Neural cell (in vitro differentiated cells): Measurements from ENCODE around the gene GHRH. TPM values are rescaled to one million over a fixed set of nuclear protein-coding genes. Genes with fewer than 3 reads are reported as not detected.

Source experiments
- H2AFZ ChIP-seq: fragments of 200-600, 300-800 bp; sonication (generic), shearing (Covaris generic); 2 replicates; pipeline ENCODE4 v1.6.0; 2014; ENCODE audit warnings: low read depth, mild to moderate bottlenecking, antibody characterized with exemption, low read length, moderate library complexity
- H3F3A ChIP-seq: fragments of 200-600 bp; shearing (Covaris generic); 2 replicates; pipeline ENCODE4 v1.6.1; 2016; ENCODE audit warnings: mild to moderate bottlenecking, moderate library complexity, mixed read lengths, antibody characterized with exemption, low read length; ENCODE audit not compliant: insufficient read depth, poor library complexity, severe bottlenecking
- H3K27ac ChIP-seq: fragments of 200-600, 300-800 bp; sonication (generic), shearing (Covaris generic); 2 replicates; pipeline ENCODE4 v1.5.1; 2014; ENCODE audit warnings: mild to moderate bottlenecking, low read length, moderate library complexity
- H3K27me3 ChIP-seq: fragments of 300-800, 200-600 bp; sonication (generic), shearing (Covaris generic); 2 replicates; pipeline ENCODE4 v1.6.0; 2014; ENCODE audit warnings: mild to moderate bottlenecking, low read depth, low read length, moderate library complexity; ENCODE audit not compliant: insufficient read depth
- H3K36me3 ChIP-seq: fragments of 300-800, 200-600 bp; sonication (generic), shearing (Covaris generic); 2 replicates; pipeline ENCODE4 v1.5.1; 2014; ENCODE audit warnings: mild to moderate bottlenecking, antibody characterized with exemption, low read length, moderate library complexity; ENCODE audit not compliant: insufficient read depth
- H3K4me2 ChIP-seq: fragments of 300-800, 200-600 bp; sonication (generic), shearing (Covaris generic); 2 replicates; pipeline ENCODE4 v1.6.0; 2014; ENCODE audit warnings: mild to moderate bottlenecking, low read length
- H3K4me3 ChIP-seq: fragments of 300-800, 200-600 bp; sonication (generic), shearing (Covaris generic); 2 replicates; pipeline ENCODE4 v1.5.1; 2014; ENCODE audit warnings: mild to moderate bottlenecking, low read length, moderate library complexity
- H3K79me2 ChIP-seq: fragments of 200-600 bp; shearing (Covaris generic); replicated peaks from 2 replicates; pipeline ENCODE4 v1.6.0; 2014; ENCODE audit warnings: mild to moderate bottlenecking, low read length, moderate library complexity; ENCODE audit not compliant: insufficient read depth
- H3K9ac ChIP-seq: fragments of 300-800, 200-600 bp; sonication (generic), shearing (Covaris generic); 2 replicates; pipeline ENCODE4 v1.6.1; 2016; ENCODE audit warnings: mild to moderate bottlenecking, low read length, mixed read lengths
- H3K9me2 ChIP-seq: fragments of 200-600 bp; shearing (Covaris generic); 2 replicates; pipeline ENCODE4 v1.6.1; 2016; ENCODE audit warnings: mild to moderate bottlenecking, low read length, mixed read lengths; ENCODE audit not compliant: insufficient read depth
- H3K9me3 ChIP-seq: fragments of 200-600, 300-800 bp; sonication (generic), shearing (Covaris generic); 2 replicates; pipeline ENCODE4 v1.6.1; 2016; ENCODE audit warnings: mild to moderate bottlenecking, mixed run types, low read length, moderate library complexity, mixed read lengths
- H4K20me1 ChIP-seq: fragments of 200-600 bp; shearing (Covaris generic); 2 replicates; pipeline ENCODE4 v1.6.1; 2016; ENCODE audit warnings: mild to moderate bottlenecking, mixed run types; ENCODE audit not compliant: insufficient read depth
- CTCF ChIP-seq: fragments of 450-650 bp; IDR thresholded peaks from 2 replicates; pipeline ENCODE4 v1.5.1; 2014; ENCODE audit warnings: antibody characterized with exemption, mild to moderate bottlenecking, moderate library complexity; ENCODE audit not compliant: poor library complexity, severe bottlenecking
- EP300 ChIP-seq: fragments of 450-650 bp; conservative IDR thresholded peaks from 2 replicates; pipeline ENCODE4 v1.6.1; 2014; ENCODE audit warnings: antibody characterized with exemption, mild to moderate bottlenecking, moderate library complexity; ENCODE audit not compliant: poor library complexity, severe bottlenecking
- EZH2 ChIP-seq: fragments of 200-600, 300-800 bp; shearing (Covaris generic), sonication (generic); IDR thresholded peaks from 2 replicates; pipeline ENCODE4 v1.6.1; 2014; ENCODE audit warnings: antibody characterized with exemption, low read length, borderline replicate concordance, mild to moderate bottlenecking; ENCODE audit not compliant: insufficient read depth, poor library complexity, severe bottlenecking
- MXI1 ChIP-seq: fragments of 450-650 bp; conservative IDR thresholded peaks from 2 replicates; pipeline ENCODE4 v1.6.1; 2014; ENCODE audit warnings: antibody characterized with exemption, mild to moderate bottlenecking; ENCODE audit not compliant: poor library complexity, severe bottlenecking
- POLR2AphosphoS5 ChIP-seq: IDR thresholded peaks from 2 replicates; pipeline ENCODE4 v1.6.1; 2012
- RAD21 ChIP-seq: fragments of 450-650 bp; conservative IDR thresholded peaks from 2 replicates; pipeline ENCODE4 v1.6.1; 2014; ENCODE audit warnings: antibody characterized with exemption, mild to moderate bottlenecking, moderate library complexity
- REST ChIP-seq: IDR thresholded peaks from 2 replicates; pipeline ENCODE4 v1.6.1; 2012; ENCODE audit warnings: borderline replicate concordance
- SMC3 ChIP-seq: fragments of 450-650 bp; conservative IDR thresholded peaks from 2 replicates; pipeline ENCODE4 v1.6.1; 2014; ENCODE audit warnings: antibody characterized with exemption, mild to moderate bottlenecking, moderate library complexity; ENCODE audit not compliant: poor library complexity
- TAF1 ChIP-seq: IDR thresholded peaks from 2 replicates; pipeline ENCODE4 v1.6.1; 2012; ENCODE audit warnings: low read depth
- polyA plus RNA-seq: library from polyadenylated mRNA; depleted of rRNA; stranded (reverse); fragments of >200 nt; gene quantifications from 2 replicates; pipeline ENCODE4 v1.2.3, GENCODE V29; 2014

GHRH gene
- polyA plus RNA-seq, 1 donor from 2014 or later: not detected

DNA sequence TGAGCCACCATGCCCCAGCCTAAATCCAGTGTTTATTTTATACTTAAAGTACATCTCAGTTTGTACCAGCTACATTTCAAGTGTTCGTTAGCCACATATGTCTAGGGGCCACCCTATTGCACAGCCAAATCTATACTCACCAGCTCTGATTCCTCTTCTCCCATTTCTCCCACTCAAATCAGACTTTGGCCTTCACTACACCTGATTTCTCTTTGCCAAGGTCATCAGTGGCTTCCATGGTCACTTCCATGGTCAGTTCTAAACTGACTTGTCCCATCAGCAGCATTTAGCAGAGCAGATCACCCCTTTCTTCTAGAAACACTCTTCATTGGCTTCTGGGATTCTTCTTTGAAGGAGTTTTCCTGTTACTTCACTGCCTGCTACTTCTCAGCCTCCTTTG, 14.1 kb downstream of the GHRH start:
- no peaks in the 10 kb centered on the region for H3K79me2 ChIP-seq
- no peak overlapping the region for H3K4me2 ChIP-seq
- H3K4me3 ChIP-seq: no peak overlapping the region
- peaks cover 6% of the 10 kb centered on the region for H3F3A ChIP-seq
- H3K36me3 ChIP-seq: no peaks in the 10 kb centered on the region
- H4K20me1 ChIP-seq: no peaks in the 10 kb centered on the region
- no peak overlapping the region for H2AFZ ChIP-seq
- no peak overlapping the region for H3K27ac ChIP-seq
- no peaks in the 10 kb centered on the region for H3K9me2 ChIP-seq
- H3K9me3 ChIP-seq: no peaks in the 10 kb centered on the region
- H3K9ac ChIP-seq: no peak overlapping the region
- no peaks in the 10 kb centered on the region for H3K27me3 ChIP-seq
- TF ChIP-seq POLR2AphosphoS5 (no peak), SMC3 (no peak), RAD21 (no peak), TAF1 (no peak), EP300 (no peak), EZH2 (no peak), REST (no peak), CTCF (no peak), MXI1 (no peak)

- no peak overlapping the region for H3K4me2 ChIP-seq
- H3K36me3 ChIP-seq: no peaks in the 10 kb centered on the region
- H3K4me3 ChIP-seq: no peak overlapping the region
- H3K9ac ChIP-seq: no peak overlapping the region
- no peak overlapping the region for H2AFZ ChIP-seq
- H3K9me2 ChIP-seq: no peaks in the 10 kb centered on the region
- no peaks in the 10 kb centered on the region for H3K79me2 ChIP-seq
- H3K27me3 ChIP-seq: no peaks in the 10 kb centered on the region
- H3F3A ChIP-seq: peaks cover 1% of the 10 kb centered on the region
- H4K20me1 ChIP-seq: no peaks in the 10 kb centered on the region
- no peak overlapping the region for H3K27ac ChIP-seq
- H3K9me3 ChIP-seq: no peaks in the 10 kb centered on the region
- no peak for TF ChIP-seq REST
- TF ChIP-seq CTCF: no peak
- no peak for TF ChIP-seq RAD21
- no peak for TF ChIP-seq SMC3
- TF ChIP-seq MXI1: no peak
- no peak for TF ChIP-seq TAF1
- no peak for TF ChIP-seq POLR2AphosphoS5
These were observed 14.9 kb downstream of the GHRH start for GRCh38 chr20:37246736-37247135.
